Measurements from ENCODE around the gene HCN3.

Gene HCN3

DNA sequence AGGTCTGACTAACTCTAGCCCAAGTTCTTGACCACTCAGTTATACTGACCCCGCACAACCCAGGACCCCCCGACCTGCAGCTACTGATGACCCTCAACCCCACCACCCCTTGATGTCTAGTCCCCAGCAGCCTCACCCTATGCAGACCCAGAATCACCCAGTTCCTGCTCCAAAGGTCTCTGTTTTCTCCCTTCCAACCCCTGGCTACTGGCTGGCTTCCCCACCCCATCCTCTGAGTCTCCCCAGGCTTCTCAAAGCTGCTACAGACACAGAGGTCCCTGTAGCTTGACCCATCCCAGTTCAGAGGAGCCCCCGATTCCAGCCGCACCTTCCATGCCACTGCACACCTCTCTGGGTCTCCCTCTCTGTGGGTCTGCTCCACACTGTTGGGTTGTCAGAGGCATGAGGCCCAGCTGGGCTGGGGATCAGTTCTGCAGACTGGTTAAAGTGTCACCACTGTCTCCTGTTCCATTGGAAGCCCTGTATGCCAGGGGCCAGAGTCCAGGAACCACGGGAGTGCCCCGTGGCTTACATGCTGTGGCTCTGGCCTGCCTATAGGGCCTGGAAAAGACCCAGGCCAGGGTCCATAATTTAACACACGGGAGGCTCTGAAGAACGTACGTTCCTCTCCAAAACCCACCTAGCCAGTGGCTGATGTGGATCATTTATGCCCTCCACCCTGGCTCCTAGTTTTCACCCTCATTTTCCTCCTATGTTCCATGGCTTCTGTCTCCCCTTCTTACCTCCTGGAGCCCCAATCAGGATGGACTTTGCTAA, 23.5 kb downstream of the HCN3 start:
- Histone ChIP-seq H3K9me3 (ENCODE audit: insufficient read depth, low read depth, low read length) (no peaks in the 10 kb centered on the region), H3F3A (ENCODE audit: low read depth) (no peaks in the 10 kb centered on the region), H2AFZ (ENCODE audit: low read length) (no peak overlapping the region), H3K4me2 (ENCODE audit: low read depth, low read length, poor library complexity, severe bottlenecking) (no peak overlapping the region), H3K79me2 (ENCODE audit: insufficient read depth, low read length) (no peaks in the 10 kb centered on the region), H4K20me1 (ENCODE audit: insufficient read depth, low read length, poor library complexity, severe bottlenecking) (no peaks in the 10 kb centered on the region), H3K36me3 (ENCODE audit: insufficient read depth, low read length) (no peaks in the 10 kb centered on the region), H3K4me3 (ENCODE audit: low read length, poor library complexity, severe bottlenecking) (no peak overlapping the region), H3K4me1 (ENCODE audit: insufficient read depth, low read length, poor library complexity, severe bottlenecking) (no peaks in the 10 kb centered on the region), H3K27me3 (ENCODE audit: insufficient read depth, low read length, poor library complexity, severe bottlenecking) (no peaks in the 10 kb centered on the region), H3K9me2 (replicated peaks; ENCODE audit: low read depth, low read length) (no peaks in the 10 kb centered on the region), H3K9ac (ENCODE audit: low read depth, low read length, poor library complexity, severe bottlenecking) (no peak overlapping the region)
- TF ChIP-seq, protein P1, sequence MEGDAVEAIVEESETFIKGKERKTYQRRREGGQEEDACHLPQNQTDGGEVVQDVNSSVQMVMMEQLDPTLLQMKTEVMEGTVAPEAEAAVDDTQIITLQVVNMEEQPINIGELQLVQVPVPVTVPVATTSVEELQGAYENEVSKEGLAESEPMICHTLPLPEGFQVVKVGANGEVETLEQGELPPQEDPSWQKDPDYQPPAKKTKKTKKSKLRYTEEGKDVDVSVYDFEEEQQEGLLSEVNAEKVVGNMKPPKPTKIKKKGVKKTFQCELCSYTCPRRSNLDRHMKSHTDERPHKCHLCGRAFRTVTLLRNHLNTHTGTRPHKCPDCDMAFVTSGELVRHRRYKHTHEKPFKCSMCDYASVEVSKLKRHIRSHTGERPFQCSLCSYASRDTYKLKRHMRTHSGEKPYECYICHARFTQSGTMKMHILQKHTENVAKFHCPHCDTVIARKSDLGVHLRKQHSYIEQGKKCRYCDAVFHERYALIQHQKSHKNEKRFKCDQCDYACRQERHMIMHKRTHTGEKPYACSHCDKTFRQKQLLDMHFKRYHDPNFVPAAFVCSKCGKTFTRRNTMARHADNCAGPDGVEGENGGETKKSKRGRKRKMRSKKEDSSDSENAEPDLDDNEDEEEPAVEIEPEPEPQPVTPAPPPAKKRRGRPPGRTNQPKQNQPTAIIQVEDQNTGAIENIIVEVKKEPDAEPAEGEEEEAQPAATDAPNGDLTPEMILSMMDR (conservative IDR thresholded peaks at IDR 0.05; ENCODE audit: low read length) = no peak
- TF ChIP-seq EZH2phosphoT487 (IDR thresholded peaks at IDR 0.05; ENCODE audit: borderline replicate concordance) = no peak

DNA sequence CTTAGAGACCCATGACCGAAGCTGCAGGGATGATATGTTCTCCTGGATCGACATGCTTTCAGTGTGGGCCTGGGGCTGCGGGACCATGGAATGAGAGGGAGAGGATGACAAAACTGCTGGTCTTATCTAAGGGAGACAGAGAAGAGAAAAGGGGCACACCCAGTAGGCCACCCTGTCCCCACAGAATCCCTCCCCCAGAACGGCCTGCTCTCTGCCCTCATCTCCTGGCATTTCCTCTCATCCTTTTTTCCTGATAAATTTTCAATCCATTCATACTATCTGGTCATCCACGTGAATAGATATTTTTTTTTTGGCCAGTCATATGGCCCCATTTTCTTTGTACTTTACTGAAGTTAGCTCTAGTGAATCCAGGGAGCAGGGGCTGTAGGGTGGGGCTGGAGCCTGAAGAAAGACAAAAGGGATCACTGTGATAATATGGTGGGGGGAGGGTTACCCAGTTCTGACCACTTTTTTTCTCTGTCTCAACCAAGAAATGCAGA, 24.1 kb downstream of the HCN3 start, which contains the start of gene PKLR:
TSS of gene PKLR (minus strand) at position 97 of the 500 bp plus-strand sequence. CDS start at position 54, 43 bp downstream.
- H3K4me3 ChIP-seq (ENCODE audit: low read length, poor library complexity, severe bottlenecking) = no peak within 1 kb of the TSS
- H3K4me1 ChIP-seq (ENCODE audit: insufficient read depth, low read length, poor library complexity, severe bottlenecking) = peaks cover 6% of the 10 kb centered on the region
- H3F3A ChIP-seq (ENCODE audit: low read depth) = no peaks in the 10 kb centered on the region
- H3K9ac ChIP-seq (ENCODE audit: low read depth, low read length, poor library complexity, severe bottlenecking) = no peak within 1 kb of the TSS
- H2AFZ ChIP-seq (ENCODE audit: low read length) = no peak within 1 kb of the TSS
- H4K20me1 ChIP-seq (ENCODE audit: insufficient read depth, low read length, poor library complexity, severe bottlenecking) = no peaks in the 10 kb centered on the region
- no peaks in the 10 kb centered on the region for H3K79me2 ChIP-seq (ENCODE audit: insufficient read depth, low read length)
- H3K36me3 ChIP-seq (ENCODE audit: insufficient read depth, low read length) = no peaks in the 10 kb centered on the region
- H3K9me3 ChIP-seq (ENCODE audit: insufficient read depth, low read depth, low read length) = no peaks in the 10 kb centered on the region
- no peaks in the 10 kb centered on the region for H3K9me2 ChIP-seq (replicated peaks; ENCODE audit: low read depth, low read length)
- no peaks in the 10 kb centered on the region for H3K27me3 ChIP-seq (ENCODE audit: insufficient read depth, low read length, poor library complexity, severe bottlenecking)
- TF ChIP-seq EZH2phosphoT487 (IDR thresholded peaks at IDR 0.05; ENCODE audit: borderline replicate concordance) = no peak
- TF ChIP-seq, protein P1 (conservative IDR thresholded peaks at IDR 0.05; ENCODE audit: low read length) = no peak
- H3K4me2 ChIP-seq (ENCODE audit: low read depth, low read length, poor library complexity, severe bottlenecking) = no peak within 1 kb of the TSS

DNA sequence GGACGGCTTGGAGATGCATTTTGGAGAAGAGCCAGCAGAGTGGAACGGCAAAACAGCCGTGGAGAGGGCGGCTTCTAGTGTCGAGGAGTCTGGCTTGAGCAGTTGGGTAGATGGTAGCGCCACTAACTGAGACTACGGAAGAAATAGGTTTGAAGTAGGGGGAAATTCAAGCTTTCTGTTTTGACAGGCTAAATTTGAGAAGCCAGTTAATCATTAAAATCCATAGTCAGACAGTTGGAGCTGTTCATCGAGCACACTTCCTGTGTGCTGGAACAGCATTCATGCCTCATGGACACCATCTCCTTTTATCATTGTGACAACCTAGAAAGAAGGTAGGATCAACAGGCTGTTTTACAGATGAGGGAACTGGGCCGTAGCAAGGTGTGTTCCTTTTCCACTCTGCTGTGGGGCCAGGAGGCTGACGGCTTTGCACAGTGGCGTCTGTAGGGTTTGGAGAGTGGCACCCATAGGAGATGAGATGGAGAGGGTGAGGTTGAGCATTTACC, 27.3 kb downstream of the HCN3 start:
- Histone ChIP-seq H4K20me1 (ENCODE audit: insufficient read depth, low read length, poor library complexity, severe bottlenecking) (no peaks in the 10 kb centered on the region), H2AFZ (ENCODE audit: low read length) (no peak overlapping the region), H3K36me3 (ENCODE audit: insufficient read depth, low read length) (no peaks in the 10 kb centered on the region), H3K4me3 (ENCODE audit: low read length, poor library complexity, severe bottlenecking) (no peak overlapping the region), H3K79me2 (ENCODE audit: insufficient read depth, low read length) (peaks cover 9% of the 10 kb centered on the region), H3K4me2 (ENCODE audit: low read depth, low read length, poor library complexity, severe bottlenecking) (no peak overlapping the region), H3K4me1 (ENCODE audit: insufficient read depth, low read length, poor library complexity, severe bottlenecking) (peaks cover 24% of the 10 kb centered on the region), H3K27me3 (ENCODE audit: insufficient read depth, low read length, poor library complexity, severe bottlenecking) (peaks cover 5% of the 10 kb centered on the region), H3F3A (ENCODE audit: low read depth) (peaks cover 9% of the 10 kb centered on the region), H3K9me3 (ENCODE audit: insufficient read depth, low read depth, low read length) (no peaks in the 10 kb centered on the region), H3K9me2 (replicated peaks; ENCODE audit: low read depth, low read length) (no peaks in the 10 kb centered on the region), H3K9ac (ENCODE audit: low read depth, low read length, poor library complexity, severe bottlenecking) (no peak overlapping the region)
- no peak for TF ChIP-seq EZH2phosphoT487 (IDR thresholded peaks at IDR 0.05; ENCODE audit: borderline replicate concordance)
- TF ChIP-seq, protein P1 (conservative IDR thresholded peaks at IDR 0.05; ENCODE audit: low read length) = no peak

Measured in Loucy (cell line).